Cardiac muscle cell (in vitro differentiated cells and primary cell): ENCODE measurements around the gene SIGLEC12. TPM values are rescaled to one million over a fixed set of nuclear protein-coding genes. Genes with fewer than 3 reads are reported as not detected.
"Not testable (repeated sequence)": the region's sequence is repeated elsewhere in the genome, so short reads cannot be mapped to it uniquely, and the experiment has no call there.

ENCODE experiments used
- DNase-seq, 2 donors: peaks; one replicate each; pipeline versions ENCODE4 v3.0.0 to v3.0.0-alpha.2; 2010 to 2017; ENCODE audit warnings: low read depth in 1 of 2, low spot score in 1 of 2
- H3K27ac ChIP-seq: fragments of 200-600 bp; sonication (generic); 2 replicates; pipeline ENCODE4 v1.5.1; 2016
- H3K27me3 ChIP-seq: fragments of 200-600 bp; sonication (generic); 2 replicates; pipeline ENCODE4 v1.6.0; 2016; ENCODE audit warnings: control low read depth
- H3K36me3 ChIP-seq: fragments of 200-600 bp; sonication (generic); 2 replicates; pipeline ENCODE4 v1.5.1; 2016; ENCODE audit warnings: control low read depth
- H3K4me1 ChIP-seq: fragments of 200-600 bp; sonication (generic); 2 replicates; pipeline ENCODE4 v1.8.1; 2017; ENCODE audit warnings: low read depth, mild to moderate bottlenecking, mixed run types
- H3K4me3 ChIP-seq: fragments of 200-600 bp; sonication (generic); 2 replicates; pipeline ENCODE4 v1.5.1; 2016; ENCODE audit warnings: mild to moderate bottlenecking
- H3K9me3 ChIP-seq: fragments of 200-600 bp; sonication (generic); 2 replicates; pipeline ENCODE4 v1.5.1; 2017; ENCODE audit warnings: low read depth, mild to moderate bottlenecking, control low read depth
- CTCF ChIP-seq: IDR thresholded peaks from 2 replicates; pipeline ENCODE4 v1.5.1; 2012; ENCODE audit warnings: low read depth, mild to moderate bottlenecking, low read length
- polyA plus RNA-seq: library from polyadenylated mRNA; unstranded; fragments of >200 nt; fragmentation: Nextera tagmentation; extraction: Ambion mirVana; gene quantifications from 2 replicates; pipeline ENCODE4 v1.2.1, GENCODE V29; 2016
- total RNA-seq: library from RNA; depleted of rRNA; stranded (reverse); fragments of >200 nt; gene quantifications from 2 replicates; pipeline ENCODE4 v1.2.3, GENCODE V29; 2016

SIGLEC12 gene
- total and polyA plus RNA-seq, 2 experiments from 2014 or later: not detected

DNA sequence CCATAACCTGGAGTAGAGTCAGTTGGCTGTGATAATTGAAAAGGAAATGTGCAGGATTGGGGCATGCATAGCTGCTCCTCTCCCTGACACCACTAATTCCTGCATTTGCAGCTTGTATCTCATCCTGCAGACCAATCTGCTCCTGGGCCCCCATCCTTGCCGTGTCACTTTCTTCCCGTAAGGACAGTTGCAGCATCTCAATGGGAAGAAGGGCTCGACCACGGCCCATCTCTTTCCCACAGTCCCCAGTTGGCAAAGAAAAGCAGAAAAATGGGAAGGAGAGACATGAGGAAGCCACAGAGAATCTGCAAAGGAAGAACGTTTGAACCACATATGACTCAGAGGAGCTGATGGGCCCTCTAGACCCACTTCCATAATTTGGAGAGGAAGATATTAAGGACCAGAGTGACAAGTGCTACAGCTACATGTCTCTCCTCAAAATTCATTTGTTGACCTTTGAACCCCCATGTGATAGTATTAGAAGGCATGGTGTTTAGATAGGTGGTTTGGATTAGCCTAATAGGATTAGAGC lies 1.8 kb upstream of the SIGLEC12 start:
- Histone ChIP-seq H3K27ac (no peak overlapping the region), H3K9me3 (no peaks in the 10 kb centered on the region), H3K4me1 (no peaks in the 10 kb centered on the region), H3K4me3 (no peak overlapping the region), H3K27me3 (no peaks in the 10 kb centered on the region), H3K36me3 (no peaks in the 10 kb centered on the region)
- TF ChIP-seq CTCF: no peak
- DNase-seq: no peak

DNA sequence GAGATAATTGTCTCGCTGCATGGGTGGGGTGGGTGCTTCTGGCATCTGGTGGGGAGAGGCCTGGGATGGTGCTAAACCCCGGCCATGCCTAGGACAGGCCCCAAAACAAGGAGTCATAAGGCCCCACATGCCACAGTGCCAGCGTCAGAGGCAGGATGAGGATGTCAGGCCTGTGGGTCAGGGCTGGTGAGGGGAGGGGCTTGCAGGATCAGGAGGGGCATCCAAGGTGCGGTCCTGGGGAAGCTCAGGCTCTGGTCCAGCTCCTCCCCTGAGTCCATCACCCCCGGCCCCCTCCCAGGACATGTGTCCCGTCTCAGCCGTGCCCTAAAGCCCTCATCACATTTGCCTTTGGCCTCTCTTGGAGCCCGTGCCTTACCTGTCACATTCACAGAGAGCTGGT lies 669 bp downstream of the SIGLEC12 start:
- H3K9me3 ChIP-seq, H3K27ac ChIP-seq, H3K36me3 ChIP-seq, H3K27me3 ChIP-seq, H3K4me1 ChIP-seq, H3K4me3 ChIP-seq, DNase-seq: not testable (repeated sequence)

- no peak for DNase-seq
- Histone ChIP-seq H3K36me3 (no peaks in the 10 kb centered on the region), H3K4me1 (no peaks in the 10 kb centered on the region), H3K9me3 (no peaks in the 10 kb centered on the region), H3K4me3 (no peak overlapping the region), H3K27ac (no peak overlapping the region), H3K27me3 (no peaks in the 10 kb centered on the region)
- TF ChIP-seq CTCF: no peak
These were observed 3.9 kb downstream of the SIGLEC12 start for GRCh38 chr19:51497666-51498065.

- Histone ChIP-seq H3K27ac (no peak overlapping the region), H3K9me3 (no peaks in the 10 kb centered on the region), H3K36me3 (no peaks in the 10 kb centered on the region), H3K27me3 (no peaks in the 10 kb centered on the region), H3K4me1 (no peaks in the 10 kb centered on the region), H3K4me3 (no peak overlapping the region)
- DNase-seq: no peak
- no peak for TF ChIP-seq CTCF
These were observed 7.8 kb downstream of the SIGLEC12 start for GRCh38 chr19:51493776-51494175.

- TF ChIP-seq CTCF: no peak
- peaks cover 3% of the 10 kb centered on the region for H3K9me3 ChIP-seq
- no peak overlapping the region for H3K27ac ChIP-seq
- no peaks in the 10 kb centered on the region for H3K27me3 ChIP-seq
- no peaks in the 10 kb centered on the region for H3K4me1 ChIP-seq
- no peak for DNase-seq
- H3K36me3 ChIP-seq: no peaks in the 10 kb centered on the region
- H3K4me3 ChIP-seq: no peak overlapping the region
These were observed 10.0 kb downstream of the SIGLEC12 start for GRCh38 chr19:51491586-51491985.

DNA sequence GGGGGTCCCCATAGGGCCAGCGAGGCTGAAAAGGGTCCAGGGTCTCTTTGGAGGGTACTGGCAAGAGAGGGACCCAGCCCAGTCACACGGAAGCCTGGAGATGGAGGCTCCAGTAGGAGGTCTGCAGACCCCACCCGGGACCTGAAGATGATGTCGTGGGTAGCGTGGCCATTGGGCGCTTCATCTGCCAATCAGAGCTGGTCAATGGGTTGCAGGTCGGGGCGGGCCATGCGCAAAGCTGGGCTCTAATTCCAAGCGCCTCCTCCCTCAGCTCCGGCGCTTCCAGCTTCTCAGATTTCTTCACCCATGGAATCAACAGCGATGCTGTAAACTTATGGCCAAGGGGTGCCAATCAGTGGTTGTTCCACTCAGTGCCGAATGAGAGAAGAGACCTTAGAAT lies 10.9 kb downstream of the SIGLEC12 start:
- no peak overlapping the region for H3K27ac ChIP-seq
- no peak for DNase-seq
- H3K27me3 ChIP-seq: no peaks in the 10 kb centered on the region
- no peak for TF ChIP-seq CTCF
- no peaks in the 10 kb centered on the region for H3K36me3 ChIP-seq
- H3K4me3 ChIP-seq: no peak overlapping the region
- no peaks in the 10 kb centered on the region for H3K4me1 ChIP-seq
- peaks cover 3% of the 10 kb centered on the region for H3K9me3 ChIP-seq
